B cell (primary cell): Measurements from ENCODE around the gene SPATA32. TPM values are rescaled to one million over a fixed set of nuclear protein-coding genes. Genes with fewer than 3 reads are reported as not detected.

ENCODE experiments used
- ATAC-seq: fragments of 200-7000 bp; cut with Tn5 transposase; one replicate; pipeline ENCODE4 v1.10.0; 2021; ENCODE audit warnings: low read depth, mild to moderate bottlenecking, moderate number of reproducible peaks, moderate library complexity
- CTCF ChIA-PET: fragments of 350-600 bp; sonication (Branson Sonifier 250); formaldehyde crosslinking; loops from one replicate; lab custom pipeline; 2021; ENCODE audit warnings: antibody characterized with exemption, inconsistent platforms; lab: Charles Lee
- POLR2A ChIA-PET: fragments of 350-600 bp; sonication (Branson Sonifier 250); formaldehyde crosslinking; loops from one replicate; lab custom pipeline; 2021; ENCODE audit warnings: antibody characterized with exemption; lab: Charles Lee
- DNase-seq: peaks from one replicate; pipeline ENCODE4 v3.0.0; 2013
- H2AFZ ChIP-seq: 2 replicates; pipeline ENCODE4 v1.6.1; 2012; ENCODE audit warnings: mild to moderate bottlenecking, low read depth, low read length; ENCODE audit not compliant: insufficient read depth, poor library complexity, severe bottlenecking
- H3K27ac ChIP-seq, 2 donors: 1 replicate in 1 of 2; 2 replicates in 1 of 2; pipeline ENCODE4 v1.5.1; 2012 to 2013; ENCODE audit warnings: low read length in 2 of 2, mild to moderate bottlenecking in 2 of 2, moderate library complexity in 1 of 2
- H3K27me3 ChIP-seq, 4 experiments: fragments of 200-600 bp in 1 of 4; sonication (generic) in 1 of 4; replicated peaks in 1 of 4; 1 replicate in 2 of 4; 2 replicates in 2 of 4; pipeline versions ENCODE4 v1.6.1 to v1.7.0; 2013 to 2016; ENCODE audit warnings: low read length in 3 of 4, mild to moderate bottlenecking in 2 of 4, mixed read lengths in 1 of 4, moderate library complexity in 1 of 4; ENCODE audit not compliant: insufficient read depth in 4 of 4, control insufficient read depth in 3 of 4; ENCODE audit errors: control extremely low read depth in 1 of 4
- H3K36me3 ChIP-seq, 2 experiments: replicated peaks in 1 of 2; 1 replicate in 1 of 2; 2 replicates in 1 of 2; pipeline versions ENCODE4 v1.6.1 to v1.7.1; 2013; ENCODE audit warnings: low read length in 1 of 2; ENCODE audit not compliant: insufficient read depth in 2 of 2, control insufficient read depth in 1 of 2; ENCODE audit errors: control extremely low read depth in 1 of 2, extremely low read depth in 1 of 2
- H3K4me1 ChIP-seq, 2 donors: fragments of 200-600 bp in 1 of 2; sonication (generic) in 1 of 2; 1 replicate in 1 of 2; 2 replicates in 1 of 2; pipeline versions ENCODE4 v1.5.1 to v1.6.1; 2013 to 2017; ENCODE audit warnings: low read length in 2 of 2; ENCODE audit not compliant: control insufficient read depth in 2 of 2, insufficient read depth in 2 of 2
- H3K4me2 ChIP-seq: replicated peaks from 2 replicates; pipeline ENCODE3; 2012; ENCODE audit warnings: mild to moderate bottlenecking, low read depth, low read length; ENCODE audit not compliant: poor library complexity, severe bottlenecking
- H3K4me3 ChIP-seq, 5 experiments: fragments of 200-600 bp in 1 of 5; sonication (generic) in 1 of 5; 1 replicate in 3 of 5; 2 replicates in 2 of 5; pipeline versions ENCODE4 v1.5.1 to v1.7.0; 2011 to 2016; ENCODE audit warnings: low read length in 4 of 5, mild to moderate bottlenecking in 4 of 5, low read depth in 2 of 5, control low read depth in 1 of 5, moderate library complexity in 1 of 5; ENCODE audit not compliant: insufficient read depth in 1 of 5; ENCODE audit errors: control extremely low read depth in 1 of 5, extremely low read depth in 1 of 5
- H3K79me2 ChIP-seq: fragments of 200-600 bp; sonication (generic); one replicate; pipeline ENCODE4 v1.6.0; 2016; ENCODE audit warnings: low read length; ENCODE audit not compliant: control insufficient read depth, insufficient read depth
- H3K9ac ChIP-seq: fragments of 200-600 bp; sonication (generic); 2 replicates; pipeline ENCODE4 v1.6.1; 2017; ENCODE audit warnings: mild to moderate bottlenecking, low read length, moderate library complexity
- H3K9me3 ChIP-seq, 3 donors: one replicate each; pipeline versions ENCODE4 v1.6.1 to v1.7.1; 2013; ENCODE audit warnings: low read length in 2 of 3; ENCODE audit not compliant: control insufficient read depth in 2 of 3, insufficient read depth in 1 of 3; ENCODE audit errors: control extremely low read depth in 1 of 3
- H4K20me1 ChIP-seq: 2 replicates; pipeline ENCODE4 v1.6.0; 2012; ENCODE audit warnings: mild to moderate bottlenecking, low read length; ENCODE audit not compliant: insufficient read depth, control insufficient read depth, poor library complexity, severe bottlenecking
- H3K27ac Mint-ChIP-seq: one replicate; pipeline ENCODE4 v1.8.0; 2021; ENCODE audit warnings: mixed read lengths
- H3K27me3 Mint-ChIP-seq: one replicate; pipeline ENCODE4 v1.8.0; 2021; ENCODE audit warnings: mixed read lengths
- H3K4me1 Mint-ChIP-seq: one replicate; pipeline ENCODE4 v1.8.0; 2021; ENCODE audit warnings: mixed read lengths
- H3K4me3 Mint-ChIP-seq: one replicate; pipeline ENCODE4 v1.8.0; 2021; ENCODE audit warnings: mixed read lengths
- H3K9me3 Mint-ChIP-seq: one replicate; pipeline ENCODE4 v1.8.0; 2022; ENCODE audit warnings: mixed read lengths; ENCODE audit not compliant: insufficient read depth
- EZH2 ChIP-seq: IDR thresholded peaks from 2 replicates; pipeline ENCODE4 v1.6.1; 2012; ENCODE audit warnings: borderline replicate concordance, low read depth, mild to moderate bottlenecking, moderate library complexity, low read length; ENCODE audit not compliant: insufficient read depth, poor library complexity, severe bottlenecking
- whole genome bisulfite sequencing: methylation state at CpG from one replicate; pipeline ENCODE4 v1.1.5; 2013; ENCODE audit warnings: missing lambda C conversion rate; ENCODE audit not compliant: insufficient coverage; 5-methylcytosine and 5-hydroxymethylcytosine counted together
- intact Hi-C: fragments of 100-400 bp; cut with micrococcal nuclease; formaldehyde crosslinking; loops from one replicate; pipeline ENCODE4 v1.10.0; 2022
- polyA plus RNA-seq: library from polyadenylated mRNA; depleted of rRNA; stranded (reverse); fragments of >200 nt; gene quantifications from 2 replicates; pipeline ENCODE4 v1.2.3, GENCODE V29; 2012
- total RNA-seq, 2 donors: library from RNA; stranded (reverse); fragments of 120-200 nt in 1 of 2; gene quantifications; 1 replicate in 1 of 2; 2 replicates in 1 of 2; pipeline versions ENCODE4 v1.2.3 to v1.2.4, GENCODE V29; 2013 to 2022
- TF ChIP-seq, protein P1 (sequence below): fragments of 200-600 bp; IDR thresholded peaks from one replicate; pipeline ENCODE4 v1.8.0; 2022; ENCODE audit warnings: antibody characterized with exemption, mild to moderate bottlenecking

Gene SPATA32
- total and polyA plus RNA-seq, 2 donors (not counting 1 experiment from before 2014, with no cell fraction given) = 0.12 to 0.52 TPM

DNA sequence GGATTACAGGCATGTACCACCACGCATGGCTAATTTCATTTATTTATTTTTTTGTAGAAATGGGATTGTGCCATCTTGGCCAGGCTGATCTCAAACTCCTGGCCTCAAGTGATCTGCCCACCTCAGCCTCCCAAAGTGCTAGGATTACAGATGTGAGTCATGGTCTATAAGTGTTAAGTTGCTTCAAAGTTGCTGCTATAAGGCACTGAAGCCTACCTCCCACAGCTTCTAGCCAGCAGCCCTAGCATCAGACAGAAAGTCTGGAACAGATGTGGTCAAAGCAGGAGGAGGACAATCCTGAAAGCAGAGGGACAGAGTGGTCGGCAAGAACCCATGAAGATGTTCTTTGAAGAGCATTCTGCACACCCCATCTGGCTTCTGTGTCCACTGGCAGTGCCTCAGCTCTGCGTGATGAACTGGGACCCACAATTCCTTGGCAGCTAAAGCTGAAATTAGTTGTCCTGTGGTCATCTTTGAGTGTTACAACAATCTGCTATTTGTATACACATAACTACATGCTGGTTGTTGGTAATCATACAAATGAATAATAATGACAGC lies 43.7 kb upstream of the SPATA32 start:
- Histone ChIP-seq H3K36me3 (peaks cover 2 to 28% of the 10 kb centered on the region in 2 experiments), H3K9me3 (no peaks in the 10 kb centered on the region), H3K27ac (peak overlapping the region in 1 of 2 donors; percentile 90), H3K9ac (no peak overlapping the region), H3K4me3 (no peak overlapping the region), H4K20me1 (peaks cover 8% of the 10 kb centered on the region), H3K4me2 (peak overlapping the region; percentile 27), H3K79me2 (peaks cover 98% of the 10 kb centered on the region), H3K4me1 (peaks cover 91 to 93% of the 10 kb centered on the region in 2 donors), H3K27me3 (no peaks in the 10 kb centered on the region), H2AFZ (no peak overlapping the region)
- CTCF ChIA-PET = interaction anchor here (0.8 to 12.8 kb wide), 4 partner anchors 11 to 80 kb away, joined by 3 to 207 read pairs (median 12); partner anchors contain the start of gene MAP3K14
- no peak for ATAC-seq
- DNase-seq = no peak
- POLR2A ChIA-PET = interaction anchor here (0.6 to 1.1 kb wide), 2 partner anchors 9 to 79 kb away, joined by 3 to 4 read pairs; no protein-coding TSS in a partner anchor
- H3K4me1 Mint-ChIP-seq = peaks cover 77% of the 10 kb centered on the region
- H3K4me3 Mint-ChIP-seq = peak overlapping the region; percentile 23
- H3K27me3 Mint-ChIP-seq = no peaks in the 10 kb centered on the region
- intact Hi-C loops = loop anchor here (2.0 kb wide), 2 partner anchors 15 to 157 kb away; partner anchors contain the start of gene HEXIM1
- H3K27ac Mint-ChIP-seq = peak overlapping the region; percentile 89
- TF ChIP-seq EZH2 = no peak
- TF ChIP-seq, protein P1, sequence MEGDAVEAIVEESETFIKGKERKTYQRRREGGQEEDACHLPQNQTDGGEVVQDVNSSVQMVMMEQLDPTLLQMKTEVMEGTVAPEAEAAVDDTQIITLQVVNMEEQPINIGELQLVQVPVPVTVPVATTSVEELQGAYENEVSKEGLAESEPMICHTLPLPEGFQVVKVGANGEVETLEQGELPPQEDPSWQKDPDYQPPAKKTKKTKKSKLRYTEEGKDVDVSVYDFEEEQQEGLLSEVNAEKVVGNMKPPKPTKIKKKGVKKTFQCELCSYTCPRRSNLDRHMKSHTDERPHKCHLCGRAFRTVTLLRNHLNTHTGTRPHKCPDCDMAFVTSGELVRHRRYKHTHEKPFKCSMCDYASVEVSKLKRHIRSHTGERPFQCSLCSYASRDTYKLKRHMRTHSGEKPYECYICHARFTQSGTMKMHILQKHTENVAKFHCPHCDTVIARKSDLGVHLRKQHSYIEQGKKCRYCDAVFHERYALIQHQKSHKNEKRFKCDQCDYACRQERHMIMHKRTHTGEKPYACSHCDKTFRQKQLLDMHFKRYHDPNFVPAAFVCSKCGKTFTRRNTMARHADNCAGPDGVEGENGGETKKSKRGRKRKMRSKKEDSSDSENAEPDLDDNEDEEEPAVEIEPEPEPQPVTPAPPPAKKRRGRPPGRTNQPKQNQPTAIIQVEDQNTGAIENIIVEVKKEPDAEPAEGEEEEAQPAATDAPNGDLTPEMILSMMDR = no peak
- H3K9me3 Mint-ChIP-seq = no peaks in the 10 kb centered on the region
- 88% methylated on average over 1 of the region's 3 CpGs for WGBS

DNA sequence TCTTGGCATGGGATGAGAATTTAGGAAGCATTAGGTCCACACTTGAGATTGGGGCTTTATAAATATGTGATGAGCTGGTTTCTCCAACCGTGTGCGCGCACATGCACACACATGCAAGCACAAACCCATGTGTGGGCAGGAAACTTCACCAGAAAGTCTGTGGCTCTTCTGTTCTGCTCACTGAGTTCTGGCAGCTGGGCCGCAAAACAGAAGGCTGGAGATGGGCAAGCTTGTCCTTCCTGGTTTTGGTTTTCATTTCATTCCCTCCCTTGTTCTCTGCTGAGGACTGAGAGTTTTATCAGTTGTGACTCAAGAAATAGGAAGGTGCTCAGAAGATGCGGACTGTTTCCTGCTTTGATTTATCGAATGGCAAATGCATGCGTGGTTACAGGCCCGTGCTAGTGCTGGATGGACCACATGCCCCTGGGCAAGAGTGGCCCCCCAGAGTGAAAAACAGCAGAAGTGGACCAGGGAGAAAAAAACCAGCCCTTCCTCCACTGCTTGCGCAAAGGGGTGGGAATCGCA lies 40.8 kb upstream of the SPATA32 start:
- peak; percentile 81 for DNase-seq
- CTCF ChIA-PET = interaction anchor here (1.0 to 5.5 kb wide), 7 partner anchors 9 to 83 kb away, joined by 3 to 38 read pairs (median 8); partner anchors contain the start of gene MAP3K14
- Histone ChIP-seq H3K9ac (peak overlapping the region; percentile 49), H3K4me1 (peaks cover 89 to 91% of the 10 kb centered on the region in 2 donors), H3K27ac (peak overlapping the region; percentile 78 to 80), H3K36me3 (peaks cover 2 to 22% of the 10 kb centered on the region in 2 experiments), H3K4me2 (peak overlapping the region; percentile 79), H4K20me1 (peaks cover 33% of the 10 kb centered on the region), H3K9me3 (no peaks in the 10 kb centered on the region), H3K27me3 (no peaks in the 10 kb centered on the region), H2AFZ (no peak overlapping the region), H3K79me2 (peaks cover 98% of the 10 kb centered on the region), H3K4me3 (peak overlapping the region in 2 of 5 experiments; percentile 26 to 54)
- peaks cover 80% of the 10 kb centered on the region for H3K4me1 Mint-ChIP-seq
- intact Hi-C loops = loop anchor here (1.0 kb wide), 1 partner anchor 10 kb away; no protein-coding TSS in a partner anchor
- TF ChIP-seq EZH2 = no peak
- TF ChIP-seq, protein P1 = no peak
- POLR2A ChIA-PET = interaction anchor here (0.6 to 2.3 kb wide), 6 partner anchors 9 to 898 kb away, joined by 3 to 25 read pairs (median 4); partner anchors contain the start of gene MAP3K14
- WGBS = 0% methylated on average over 4 of the region's 10 CpGs
- no peaks in the 10 kb centered on the region for H3K9me3 Mint-ChIP-seq
- ATAC-seq = peak; percentile 66
- peak overlapping the region; percentile 96 for H3K27ac Mint-ChIP-seq
- H3K4me3 Mint-ChIP-seq = peak overlapping the region; percentile 86
- no peaks in the 10 kb centered on the region for H3K27me3 Mint-ChIP-seq
